CD14-positive monocyte (primary cell): ENCODE measurements around the gene CLDN34. TPM values are rescaled to one million over a fixed set of nuclear protein-coding genes. Genes with fewer than 3 reads are reported as not detected.

Experiments
- DNase-seq, 3 donors: peaks; one replicate each; pipeline ENCODE4 v3.0.0-alpha.2; 2011 to 2022
- H2AFZ ChIP-seq: 2 replicates; pipeline ENCODE4 v1.6.0; 2012; ENCODE audit warnings: mild to moderate bottlenecking, low read depth, low read length, inconsistent platforms; ENCODE audit not compliant: insufficient read depth, poor library complexity, severe bottlenecking
- H3K27ac ChIP-seq, 2 donors: 1 replicate in 1 of 2; 2 replicates in 1 of 2; pipeline ENCODE4 v1.5.1; 2012 to 2013; ENCODE audit warnings: low read length in 2 of 2, control low read depth in 1 of 2, inconsistent platforms in 1 of 2, low read depth in 1 of 2, mild to moderate bottlenecking in 1 of 2
- H3K27me3 ChIP-seq, 2 donors: one replicate each; pipeline versions ENCODE4 v1.6.0 to v1.6.1; 2011 to 2013; ENCODE audit warnings: low read length in 2 of 2; ENCODE audit not compliant: control insufficient read depth in 2 of 2, insufficient read depth in 2 of 2
- H3K36me3 ChIP-seq, 2 donors: replicated peaks in 1 of 2; 1 replicate in 1 of 2; 2 replicates in 1 of 2; pipeline versions ENCODE4 v1.5.1 to v1.6.1; 2012 to 2013; ENCODE audit warnings: low read length in 2 of 2, control low read depth in 1 of 2, inconsistent platforms in 1 of 2, mild to moderate bottlenecking in 1 of 2; ENCODE audit not compliant: insufficient read depth in 2 of 2, control insufficient read depth in 1 of 2
- H3K4me1 ChIP-seq, 2 donors: 1 replicate in 1 of 2; 2 replicates in 1 of 2; pipeline versions ENCODE4 v1.5.1 to v1.6.1; 2012 to 2013; ENCODE audit warnings: low read length in 2 of 2, control low read depth in 1 of 2, inconsistent platforms in 1 of 2, mild to moderate bottlenecking in 1 of 2, moderate library complexity in 1 of 2; ENCODE audit not compliant: insufficient read depth in 2 of 2, control insufficient read depth in 1 of 2
- H3K4me2 ChIP-seq: replicated peaks from 2 replicates; pipeline ENCODE3; 2012; ENCODE audit warnings: low read length, moderate library complexity, mild to moderate bottlenecking; ENCODE audit not compliant: poor library complexity, severe bottlenecking; ENCODE audit errors: extremely low read depth
- H3K4me3 ChIP-seq, 3 experiments: fragments of 200-600 bp in 1 of 3; sonication (generic) in 1 of 3; replicated peaks in 1 of 3; 1 replicate in 2 of 3; 2 replicates in 1 of 3; pipeline ENCODE4 v1.5.1; 2011 to 2013; ENCODE audit warnings: low read length in 3 of 3, mild to moderate bottlenecking in 3 of 3, control low read depth in 2 of 3, low read depth in 2 of 3, inconsistent platforms in 1 of 3, moderate library complexity in 1 of 3
- H3K79me2 ChIP-seq: 2 replicates; pipeline ENCODE4 v1.6.0; 2012; ENCODE audit warnings: mild to moderate bottlenecking, control low read depth, inconsistent platforms, low read length, moderate library complexity; ENCODE audit not compliant: insufficient read depth
- H3K9ac ChIP-seq: 2 replicates; pipeline ENCODE4 v1.6.0; 2017; ENCODE audit warnings: low read length, mild to moderate bottlenecking; ENCODE audit not compliant: insufficient read depth, poor library complexity, severe bottlenecking
- H3K9me3 ChIP-seq, 2 donors: replicated peaks in 1 of 2; 1 replicate in 1 of 2; 2 replicates in 1 of 2; pipeline versions ENCODE4 v1.5.1 to v1.6.1; 2012 to 2013; ENCODE audit warnings: low read length in 2 of 2, control low read depth in 1 of 2; ENCODE audit not compliant: control insufficient read depth in 1 of 2, insufficient read depth in 1 of 2
- H4K20me1 ChIP-seq: 2 replicates; pipeline ENCODE4 v1.6.0; 2012; ENCODE audit warnings: mild to moderate bottlenecking, low read length, control low read depth, moderate library complexity; ENCODE audit not compliant: insufficient read depth
- H3K27ac Mint-ChIP-seq, 7 donors: one replicate each; pipeline ENCODE4 v1.8.0; 2020; ENCODE audit warnings: mild to moderate bottlenecking in 7 of 7, mixed read lengths in 7 of 7, moderate library complexity in 6 of 7, inconsistent platforms in 2 of 7
- H3K27me3 Mint-ChIP-seq, 3 donors: one replicate each; pipeline ENCODE4 v1.8.0; 2021 to 2022; ENCODE audit warnings: low read depth in 3 of 3, mild to moderate bottlenecking in 3 of 3, mixed read lengths in 3 of 3, moderate library complexity in 3 of 3, inconsistent platforms in 1 of 3
- H3K36me3 Mint-ChIP-seq, 2 donors: one replicate each; pipeline ENCODE4 v1.8.0; 2020; ENCODE audit warnings: mixed read lengths in 2 of 2, inconsistent platforms in 1 of 2, mild to moderate bottlenecking in 1 of 2
- H3K4me1 Mint-ChIP-seq: one replicate; pipeline ENCODE4 v1.8.0; 2020; ENCODE audit warnings: mild to moderate bottlenecking, mixed read lengths
- H3K4me3 Mint-ChIP-seq, 2 donors: one replicate each; pipeline ENCODE4 v1.8.0; 2020; ENCODE audit warnings: mild to moderate bottlenecking in 2 of 2, mixed read lengths in 2 of 2, moderate library complexity in 1 of 2
- H3K9me3 Mint-ChIP-seq, 7 donors: one replicate each; pipeline ENCODE4 v1.8.0; 2020 to 2022; ENCODE audit warnings: mixed read lengths in 7 of 7, mild to moderate bottlenecking in 6 of 7, moderate library complexity in 6 of 7, inconsistent platforms in 2 of 7
- WGBS: methylation state at CpG from one replicate; pipeline ENCODE4 v1.1.5; 2013; ENCODE audit warnings: missing lambda C conversion rate; ENCODE audit not compliant: insufficient coverage; 5-methylcytosine and 5-hydroxymethylcytosine counted together
- intact Hi-C, 2 donors: fragments of 100-400 bp; cut with micrococcal nuclease; formaldehyde crosslinking; loops; one replicate each; pipeline versions ENCODE4 v1.15.0 to v1.15.1; 2023
- polyA plus RNA-seq, 3 donors: library from polyadenylated mRNA; depleted of rRNA in 1 of 3; unstranded in 2 of 3; stranded (reverse) in 1 of 3; fragments of 300-500 nt in 2 of 3; fragments of >200 nt in 1 of 3; fragmentation: Illumina TruSeq in 2 of 3; gene quantifications; 1 replicate in 2 of 3; 2 replicates in 1 of 3; pipeline ENCODE4 v1.2.3, GENCODE V29; 2012 to 2021
- TF ChIP-seq, protein P1 (sequence below): fragments of 200-600 bp; IDR thresholded peaks from one replicate; pipeline ENCODE4 v1.8.0; 2022; ENCODE audit warnings: antibody characterized with exemption, mild to moderate bottlenecking

Gene CLDN34
- polyA plus RNA-seq, 3 donors: not detected

DNA sequence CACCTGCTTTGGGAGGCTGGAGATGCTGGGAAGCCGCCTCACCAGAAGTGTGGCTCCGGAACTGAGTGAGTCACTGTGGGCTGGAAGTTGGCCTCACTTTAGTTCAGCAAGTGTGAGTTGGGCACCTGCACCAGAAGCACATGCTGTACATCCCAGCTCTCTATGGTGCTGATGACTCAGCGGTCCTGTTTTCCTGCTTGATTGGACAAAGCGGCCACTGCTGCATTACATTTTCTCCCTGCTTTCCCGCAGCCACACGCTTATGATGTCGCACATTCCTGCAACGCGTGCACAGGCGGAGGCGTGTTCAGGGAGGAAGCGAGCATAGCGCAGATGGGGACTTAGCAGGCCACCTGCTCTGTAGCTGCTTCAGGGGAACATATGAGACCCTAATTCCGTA lies 26.7 kb upstream of the CLDN34 start:
- DNase-seq: peak in 2 of 3 donors; percentile 6 to 50
- no peaks in the 10 kb centered on the region for H3K27me3 ChIP-seq
- H3K27ac ChIP-seq: no peak overlapping the region
- H3K9me3 ChIP-seq: no peaks in the 10 kb centered on the region
- Mint-ChIP-seq H3K9me3 (peaks cover 0 to 11% (median 0%) of the 10 kb centered on the region in 7 donors), H3K27ac (no peak overlapping the region), H3K4me1 (peaks cover 9% of the 10 kb centered on the region), H3K36me3 (no peaks in the 10 kb centered on the region), H3K4me3 (peak overlapping the region in 1 of 2 donors; percentile 24), H3K27me3 (peaks cover 4 to 19% (median 15%) of the 10 kb centered on the region in 3 donors)
- no peak overlapping the region for H2AFZ ChIP-seq
- peaks cover 3 to 8% of the 10 kb centered on the region in 2 donors for H3K4me1 ChIP-seq
- H3K4me3 ChIP-seq: no peak overlapping the region
- H3K9ac ChIP-seq: no peak overlapping the region
- no peaks in the 10 kb centered on the region for H3K36me3 ChIP-seq
- H3K4me2 ChIP-seq: no peak overlapping the region
- intact Hi-C loops: no loop called here
- TF ChIP-seq, protein P1, sequence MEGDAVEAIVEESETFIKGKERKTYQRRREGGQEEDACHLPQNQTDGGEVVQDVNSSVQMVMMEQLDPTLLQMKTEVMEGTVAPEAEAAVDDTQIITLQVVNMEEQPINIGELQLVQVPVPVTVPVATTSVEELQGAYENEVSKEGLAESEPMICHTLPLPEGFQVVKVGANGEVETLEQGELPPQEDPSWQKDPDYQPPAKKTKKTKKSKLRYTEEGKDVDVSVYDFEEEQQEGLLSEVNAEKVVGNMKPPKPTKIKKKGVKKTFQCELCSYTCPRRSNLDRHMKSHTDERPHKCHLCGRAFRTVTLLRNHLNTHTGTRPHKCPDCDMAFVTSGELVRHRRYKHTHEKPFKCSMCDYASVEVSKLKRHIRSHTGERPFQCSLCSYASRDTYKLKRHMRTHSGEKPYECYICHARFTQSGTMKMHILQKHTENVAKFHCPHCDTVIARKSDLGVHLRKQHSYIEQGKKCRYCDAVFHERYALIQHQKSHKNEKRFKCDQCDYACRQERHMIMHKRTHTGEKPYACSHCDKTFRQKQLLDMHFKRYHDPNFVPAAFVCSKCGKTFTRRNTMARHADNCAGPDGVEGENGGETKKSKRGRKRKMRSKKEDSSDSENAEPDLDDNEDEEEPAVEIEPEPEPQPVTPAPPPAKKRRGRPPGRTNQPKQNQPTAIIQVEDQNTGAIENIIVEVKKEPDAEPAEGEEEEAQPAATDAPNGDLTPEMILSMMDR: no peak
- no peaks in the 10 kb centered on the region for H3K79me2 ChIP-seq
- 11% methylated on average over 12 of the region's 14 CpGs for WGBS
- H4K20me1 ChIP-seq: no peaks in the 10 kb centered on the region

DNA sequence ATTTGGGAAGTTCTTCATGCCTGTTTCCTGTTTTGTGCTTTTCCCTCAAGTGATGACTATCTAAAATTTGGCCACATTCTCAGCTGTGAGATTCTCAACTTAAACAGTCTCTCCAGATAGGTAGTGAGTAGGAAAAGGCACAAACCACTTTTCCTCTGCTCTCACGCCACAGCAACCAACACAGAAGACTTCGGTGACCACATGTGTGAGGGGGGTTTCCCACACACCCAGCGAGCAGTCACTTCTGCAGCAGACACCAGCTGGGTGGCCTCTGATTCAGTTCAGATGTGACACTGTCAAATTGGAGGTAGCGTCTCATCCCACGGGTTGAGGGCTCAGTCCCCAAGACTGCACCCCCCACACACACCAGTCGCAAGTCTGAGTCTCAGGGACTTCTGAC lies 25.1 kb upstream of the CLDN34 start:
- peaks cover 9% of the 10 kb centered on the region for H3K4me1 Mint-ChIP-seq
- H3K4me3 Mint-ChIP-seq: peak overlapping the region in 1 of 2 donors; percentile 53
- Histone ChIP-seq H3K4me3 (no peak overlapping the region), H4K20me1 (no peaks in the 10 kb centered on the region), H3K4me2 (no peak overlapping the region), H3K9ac (no peak overlapping the region), H2AFZ (no peak overlapping the region), H3K27ac (no peak overlapping the region), H3K79me2 (no peaks in the 10 kb centered on the region), H3K36me3 (no peaks in the 10 kb centered on the region), H3K27me3 (no peaks in the 10 kb centered on the region), H3K9me3 (no peaks in the 10 kb centered on the region), H3K4me1 (peaks cover 3 to 8% of the 10 kb centered on the region in 2 donors)
- H3K36me3 Mint-ChIP-seq: no peaks in the 10 kb centered on the region
- peaks cover 0 to 12% (median 0%) of the 10 kb centered on the region in 7 donors for H3K9me3 Mint-ChIP-seq
- intact Hi-C loops: no loop called here
- TF ChIP-seq, protein P1: no peak
- peaks cover 8 to 24% (median 19%) of the 10 kb centered on the region in 3 donors for H3K27me3 Mint-ChIP-seq
- peak overlapping the region in 2 of 7 donors; percentile 11 to 21 for H3K27ac Mint-ChIP-seq
- DNase-seq: peak; percentile 20 to 79 (median 64)
- no CpG with 5 or more reads among the region's 6 CpGs for WGBS
